GM18508 (cell line): Measurements from ENCODE around the gene NUP62.

Experiments
- ATAC-seq: cut with Tn5 transposase; IDR thresholded peaks from one replicate; pipeline ENCODE4 v1.9.1; 2021; ENCODE audit warnings: moderate number of reproducible peaks; ENCODE audit not compliant: insufficient read depth, unreplicated experiment

Gene NUP62

DNA sequence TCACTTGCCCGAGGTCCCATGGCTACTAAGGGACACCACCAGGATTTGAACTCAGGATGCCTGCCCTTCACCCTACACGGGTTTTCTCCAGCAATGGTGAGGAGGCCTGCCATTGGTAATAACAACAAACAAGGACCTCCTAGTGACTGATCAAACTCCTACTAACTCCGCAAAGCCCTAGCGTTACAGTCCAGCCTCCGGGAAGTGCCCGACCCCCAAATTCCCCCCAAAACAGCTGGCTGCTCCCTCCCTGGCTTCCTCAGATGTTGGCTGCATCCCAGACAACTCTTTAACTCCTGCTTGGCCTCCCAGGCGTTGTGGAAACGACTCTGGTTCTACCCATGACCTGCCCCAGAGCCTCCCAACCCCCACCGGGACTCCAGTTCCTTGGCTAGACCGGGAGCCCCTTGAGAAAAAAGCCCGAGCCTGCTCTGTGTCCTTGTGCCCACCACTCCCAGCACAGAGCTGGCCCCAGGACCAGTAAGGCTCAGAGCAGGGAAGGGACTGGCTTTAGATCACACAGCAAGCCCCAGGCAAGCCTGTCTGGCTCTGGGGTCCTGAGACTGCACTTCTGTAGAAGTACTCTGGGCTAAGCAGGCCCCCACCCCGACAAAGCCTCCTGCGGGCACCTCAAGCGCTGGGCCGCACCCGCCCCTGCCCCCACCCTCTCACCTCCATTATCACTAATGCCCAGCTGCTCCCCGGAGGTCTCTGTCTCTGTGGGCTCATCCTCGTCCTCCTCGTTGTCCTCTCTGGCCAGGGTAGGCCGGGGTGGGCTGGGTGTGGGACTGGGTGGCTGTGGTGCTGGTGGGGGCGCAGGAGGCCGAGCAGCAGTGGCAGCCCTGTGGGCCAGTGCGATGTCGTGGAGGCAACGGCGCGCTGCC lies 56.8 kb downstream of the NUP62 start:
- ATAC-seq, result no peak

DNA sequence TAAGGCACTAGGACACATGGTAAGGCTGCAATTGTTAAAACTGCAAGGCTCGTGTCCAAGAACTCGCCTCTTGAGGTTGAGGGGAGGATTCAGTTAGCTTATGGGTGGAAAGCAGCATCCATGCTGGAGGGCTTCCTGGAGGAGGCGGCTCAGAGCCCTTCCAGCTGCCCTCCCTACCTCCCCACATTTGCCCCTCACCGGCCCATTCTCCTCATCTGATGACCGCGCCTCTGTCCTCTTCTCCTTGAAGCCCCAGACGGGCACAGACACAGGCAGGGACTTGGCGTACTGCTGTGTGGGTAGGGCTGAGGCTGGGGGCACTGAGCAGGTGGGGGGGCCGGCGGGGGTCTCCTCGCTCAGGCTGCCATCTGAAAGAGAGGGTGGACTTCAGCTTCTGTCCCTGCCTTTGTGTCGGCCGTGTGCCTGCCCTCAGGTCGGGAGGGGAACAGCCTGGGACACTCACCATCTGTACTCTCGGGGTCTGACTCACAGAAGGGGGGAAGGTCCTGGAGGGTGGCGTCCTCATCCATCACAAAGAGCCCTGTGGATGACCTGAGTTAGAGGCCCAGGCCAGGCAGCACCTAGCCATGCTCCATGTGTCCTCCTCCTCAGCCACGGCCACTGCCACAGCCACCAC lies 57.8 kb downstream of the NUP62 start:
- ATAC-seq, result no peak

DNA sequence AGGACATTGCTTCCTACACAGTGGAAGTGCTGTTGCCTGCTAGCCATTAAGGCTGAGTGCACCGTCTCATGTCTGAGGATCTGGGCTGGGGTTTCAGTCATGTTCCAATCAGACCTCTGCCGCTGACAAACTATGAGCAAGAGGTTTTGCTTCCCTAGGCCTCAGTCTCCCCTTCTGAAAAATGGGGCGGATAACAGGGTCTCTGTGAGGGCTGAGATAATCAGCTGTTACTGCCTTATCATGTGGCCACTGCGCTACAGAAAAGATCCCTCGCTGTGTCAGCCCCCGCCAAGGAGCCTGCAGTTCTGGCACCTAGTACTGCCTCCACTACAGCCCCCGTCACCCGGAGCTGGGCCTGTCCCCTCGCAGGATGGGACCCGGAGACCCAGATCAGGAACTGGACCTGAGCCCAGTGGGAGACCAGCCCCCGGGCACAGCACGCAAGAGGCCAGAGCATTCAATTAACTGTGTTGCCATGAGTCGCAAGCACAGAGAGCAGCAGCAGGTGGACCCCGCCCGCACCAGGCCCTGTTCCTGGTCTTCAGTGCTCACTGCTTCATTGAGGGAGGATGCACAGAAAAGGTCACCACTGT lies 58.9 kb downstream of the NUP62 start:
- ATAC-seq, result no peak

DNA sequence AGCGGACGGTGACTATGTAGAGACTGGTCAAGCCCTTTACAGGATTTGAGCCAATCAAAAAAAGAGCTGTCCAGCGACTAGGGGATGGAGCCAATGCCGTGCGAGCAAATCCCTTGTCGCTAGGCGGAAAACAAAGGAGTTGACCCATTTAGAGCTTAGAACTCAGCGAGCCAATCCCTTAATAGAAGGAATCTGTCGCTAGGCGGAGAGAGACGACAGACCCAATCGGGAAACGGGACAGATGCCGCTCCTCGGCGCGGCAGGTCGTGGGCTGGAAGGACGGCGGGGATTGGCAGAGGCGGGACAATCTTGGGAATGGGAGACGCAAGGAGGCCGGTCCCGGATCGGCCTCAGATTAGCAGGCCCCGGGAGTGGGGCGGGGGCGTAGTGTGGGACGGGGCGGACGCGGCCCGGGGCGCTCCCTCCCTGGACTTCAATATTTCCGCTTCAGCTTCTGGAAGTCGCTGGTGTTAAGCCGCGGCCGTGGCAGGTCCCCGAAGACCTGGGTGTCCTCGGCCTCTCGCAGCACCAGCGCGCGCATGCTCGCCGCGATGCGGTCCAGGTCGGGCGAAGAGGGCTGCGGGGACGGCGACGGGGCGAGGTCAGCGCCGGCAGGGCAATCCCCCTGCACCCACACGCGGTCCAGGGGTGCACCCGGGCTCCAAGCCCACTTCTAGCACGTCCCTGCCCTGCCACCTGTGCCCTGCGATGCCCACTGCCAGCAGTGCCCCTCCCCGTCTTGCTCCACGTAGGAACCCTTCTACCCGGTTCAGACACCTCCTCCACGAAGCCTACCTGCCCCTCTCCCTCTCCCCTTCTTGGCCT lies 59.6 kb downstream of the NUP62 start:
- ATAC-seq, result peak; percentile 55

DNA sequence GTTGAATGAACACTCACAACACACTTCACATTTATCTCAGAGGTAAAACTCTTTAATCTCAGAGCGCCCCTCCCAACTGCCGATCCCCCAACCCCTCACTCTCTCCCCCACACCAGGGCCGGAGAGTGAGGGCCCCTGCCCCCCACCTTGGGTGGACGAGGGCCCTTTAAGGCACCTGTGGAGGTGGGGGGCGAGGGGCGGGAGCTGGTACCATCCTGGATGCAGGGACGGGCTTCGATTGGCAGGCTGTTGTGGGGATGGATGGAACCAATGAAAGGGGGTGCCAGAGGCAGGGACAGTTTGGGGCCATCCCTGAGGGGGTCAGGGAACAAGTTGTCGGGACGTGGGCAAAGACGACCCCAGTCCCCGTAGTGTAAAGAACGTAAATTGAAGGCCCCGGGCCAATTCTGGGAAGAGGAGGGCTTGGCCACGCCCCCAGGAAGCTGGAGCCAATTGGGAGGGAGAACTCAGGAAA lies 60.3 kb downstream of the NUP62 start:
- ATAC-seq, result peak; percentile 4

DNA sequence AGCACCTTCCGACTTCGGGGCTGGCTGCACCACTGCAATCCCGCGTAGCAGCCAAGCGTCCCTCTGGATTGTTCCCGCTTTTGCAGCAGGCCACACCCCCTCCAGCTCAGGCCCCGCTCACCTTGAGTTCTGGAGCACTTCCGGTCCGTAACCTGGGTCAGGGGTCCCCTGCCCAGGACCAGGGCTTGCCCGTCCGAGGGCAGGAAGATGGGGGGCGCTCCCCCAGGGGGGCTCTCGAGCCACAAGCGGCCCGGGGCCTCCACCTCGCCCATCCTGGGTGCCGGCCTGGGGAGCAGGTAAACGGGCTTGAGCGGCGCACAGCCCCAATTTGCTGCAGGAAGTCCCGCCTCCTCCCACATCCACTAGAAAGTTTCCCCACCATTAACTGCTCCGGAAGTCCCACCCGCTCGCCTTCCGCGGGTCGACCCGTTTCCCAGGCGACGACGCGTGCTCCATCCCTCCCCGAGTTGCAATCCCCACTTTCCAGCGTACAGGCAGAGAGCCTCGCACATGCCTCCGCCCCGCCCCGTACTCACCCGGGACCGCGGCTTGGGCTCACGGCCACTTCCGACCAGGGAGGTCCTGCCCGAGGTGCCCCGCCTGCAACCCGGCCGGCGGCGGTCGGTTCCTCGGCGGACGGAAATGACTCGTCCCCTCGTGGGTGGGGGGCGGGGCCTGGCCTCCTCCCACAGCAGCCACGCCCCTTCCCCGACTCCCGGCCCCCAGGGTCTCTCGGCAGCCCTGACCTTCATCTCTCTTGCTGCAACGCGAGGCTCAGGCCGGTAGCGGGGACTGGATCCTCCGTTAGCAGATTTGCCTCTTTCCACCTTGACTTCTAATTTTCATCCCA lies 62.1 kb downstream of the NUP62 start, which contains the start of gene PNKP:
Gene PNKP (minus strand): TSS at position 644 of the 850 bp plus-strand sequence. CDS start 372 bp downstream, at position 272.
- ATAC-seq, result no peak

DNA sequence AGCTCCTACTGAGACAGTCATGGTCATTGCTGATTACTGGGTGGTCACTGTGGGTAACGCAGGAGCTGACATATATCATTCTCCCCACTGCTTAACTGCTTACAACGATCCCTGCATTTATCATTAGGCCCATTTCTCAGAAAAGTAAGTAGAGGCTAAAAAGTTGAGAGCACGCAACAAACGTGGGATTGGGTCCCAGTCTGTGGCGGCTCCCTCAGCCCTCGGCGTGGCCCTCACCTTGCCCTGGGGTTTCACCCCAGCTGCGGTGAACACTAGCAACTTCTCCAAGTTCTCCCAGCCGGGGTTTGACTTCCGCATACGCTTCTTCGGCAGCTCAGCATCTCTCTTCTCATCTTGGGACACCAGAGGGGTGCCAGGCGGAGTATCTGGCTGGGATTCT lies 64.4 kb downstream of the NUP62 start:
- ATAC-seq, result no peak

DNA sequence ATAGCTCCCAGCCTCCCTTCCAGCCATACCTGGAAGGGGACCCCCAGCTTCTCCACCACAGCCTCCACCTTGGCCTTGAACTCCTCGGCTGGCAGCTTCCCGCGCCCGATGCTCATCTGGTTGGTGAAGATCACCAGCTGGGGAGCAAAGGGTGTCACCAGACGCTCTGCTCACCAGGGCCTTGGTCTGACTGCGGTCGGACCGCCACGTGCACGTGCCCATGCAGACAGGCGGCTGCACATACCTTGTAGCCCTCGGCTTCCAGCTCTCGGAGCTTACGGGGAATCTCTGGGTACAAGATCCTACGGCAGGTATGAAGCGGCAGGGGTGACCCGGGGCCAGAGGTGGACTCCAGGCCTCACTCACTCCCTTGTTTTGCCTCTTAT lies 65.4 kb downstream of the NUP62 start:
- no peak for ATAC-seq

DNA sequence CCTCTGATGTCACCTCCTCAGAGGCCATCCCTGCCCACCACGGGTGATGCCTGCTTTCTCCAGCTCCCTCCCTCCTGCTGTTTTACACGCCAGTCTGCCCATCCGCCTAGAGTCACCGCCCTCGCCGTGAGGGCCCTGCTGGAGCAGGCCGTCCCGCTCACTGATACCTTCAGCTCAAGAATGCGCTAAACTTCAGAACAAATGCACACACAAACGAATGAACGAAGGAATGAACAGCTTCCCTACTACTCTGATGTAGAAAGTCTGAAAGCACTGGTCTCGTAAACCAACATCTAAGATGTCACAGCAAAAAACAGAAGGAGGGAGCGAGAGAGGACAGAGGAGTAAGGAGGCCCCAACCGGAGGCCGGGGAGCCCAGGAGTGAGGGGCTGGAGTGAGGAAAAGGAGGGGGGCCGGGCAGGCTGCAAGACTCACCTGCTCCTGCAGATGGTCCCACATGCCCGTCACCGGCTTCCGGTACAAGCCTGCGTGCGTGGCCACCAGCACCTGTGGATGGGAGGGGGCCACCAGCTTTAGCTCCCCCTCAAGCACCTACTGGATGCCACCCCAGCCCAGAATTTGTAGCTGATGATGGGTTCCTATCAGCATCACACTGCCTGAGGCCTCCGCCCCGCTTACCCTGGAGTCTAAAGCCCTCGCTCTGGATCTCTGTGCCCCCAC lies 65.9 kb downstream of the NUP62 start:
- no peak for ATAC-seq

DNA sequence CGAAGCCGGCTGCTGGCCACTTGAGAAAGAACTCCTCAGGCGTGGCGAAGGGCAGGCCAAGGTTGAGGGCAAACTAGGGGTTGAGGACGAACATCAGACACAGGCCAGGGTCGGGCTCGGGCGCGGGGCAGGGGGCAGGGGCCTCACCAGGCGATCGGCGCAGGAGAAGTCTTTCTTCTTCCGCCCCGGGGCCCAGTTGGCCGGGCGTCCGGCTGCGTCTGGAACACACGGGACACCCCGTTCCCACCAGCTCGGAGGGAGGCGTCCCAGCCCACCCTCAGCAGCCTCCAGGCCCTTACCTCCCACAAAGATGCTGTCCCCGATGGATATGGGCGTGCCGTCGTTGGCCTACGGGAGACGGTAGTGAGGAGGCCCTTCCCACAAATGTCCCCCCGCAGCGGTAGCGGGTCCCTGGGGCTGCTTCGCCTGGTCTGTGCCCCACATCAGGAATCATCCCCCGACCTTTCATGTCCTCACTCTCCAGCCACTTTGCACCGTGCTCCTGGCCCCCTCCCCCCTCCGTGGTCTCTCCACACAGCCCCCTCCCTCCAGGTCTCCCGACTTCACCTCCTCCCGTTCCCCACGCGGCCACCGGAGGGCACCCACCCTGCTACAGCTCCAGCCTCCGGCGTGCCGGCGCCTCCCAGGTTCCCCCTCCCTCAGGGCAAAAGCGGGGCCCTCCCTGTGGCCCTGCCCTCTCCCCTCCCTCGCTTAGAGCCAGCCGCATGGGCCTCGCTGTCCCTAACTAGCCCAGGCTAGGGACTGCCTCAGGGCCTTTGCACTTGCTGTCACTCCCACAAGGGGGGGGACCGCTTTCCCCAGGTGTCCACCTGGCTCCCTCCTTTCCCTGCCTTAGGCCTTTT lies 66.7 kb downstream of the NUP62 start:
- ATAC-seq, result no peak

DNA sequence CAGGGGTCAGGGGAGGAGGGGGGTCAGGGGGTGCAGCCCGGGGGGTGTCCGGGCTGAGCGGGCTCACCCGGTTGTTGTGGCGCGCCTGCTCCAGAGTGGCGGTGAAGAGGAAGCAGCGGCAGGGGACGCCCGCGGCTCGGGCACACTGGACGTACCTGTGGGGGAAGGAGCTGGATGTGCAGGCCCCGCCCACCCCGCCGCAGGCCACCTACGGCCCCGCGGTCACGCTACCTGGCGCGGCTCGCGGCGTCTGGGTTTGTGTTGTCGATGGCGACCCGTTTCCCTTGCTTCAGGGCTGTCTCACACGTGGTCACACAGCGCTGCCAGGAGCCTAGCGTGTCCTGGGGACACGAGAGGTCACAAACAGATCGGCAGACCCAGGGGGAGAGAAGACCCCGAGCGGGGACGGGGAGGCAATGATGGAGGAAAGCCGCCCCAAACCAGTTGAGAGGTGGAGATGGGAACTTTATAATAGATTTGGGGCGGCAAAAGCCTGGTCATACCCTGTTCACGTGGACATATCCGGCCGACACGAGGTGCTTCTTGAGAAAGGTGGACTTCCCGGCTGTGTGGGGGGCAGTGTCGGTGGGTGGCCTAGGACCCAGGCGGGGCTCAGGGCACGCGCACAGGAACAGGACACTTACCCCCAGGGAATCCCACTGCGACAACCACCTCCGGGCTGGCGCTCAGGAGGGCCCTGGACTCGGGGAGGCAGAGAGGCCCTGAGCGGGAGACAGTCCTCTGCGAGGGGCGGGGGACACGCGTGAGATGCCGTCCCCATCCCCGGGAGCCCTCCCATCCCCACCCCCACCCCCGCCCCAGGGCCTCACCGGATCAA lies 67.5 kb downstream of the NUP62 start:
- ATAC-seq, result no peak

DNA sequence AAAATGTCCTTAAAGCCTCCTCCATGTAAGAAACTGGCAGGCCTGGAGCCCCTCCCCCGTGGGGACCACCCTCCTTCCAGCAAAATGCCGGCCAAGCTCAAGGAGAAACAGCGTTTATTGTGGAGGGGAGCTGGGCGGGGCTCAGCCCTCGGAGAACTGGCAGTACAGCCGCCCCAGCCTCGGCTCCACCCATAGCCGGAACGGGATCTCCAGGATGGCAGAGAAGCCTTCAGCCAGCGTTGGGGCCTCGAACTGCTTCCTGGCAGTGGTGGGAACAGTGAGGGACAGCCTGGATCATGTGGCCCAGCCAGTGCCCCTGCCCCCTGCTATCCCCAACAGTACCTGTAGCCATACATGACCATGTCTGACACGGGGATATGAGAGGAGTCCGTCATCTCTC lies 68.2 kb downstream of the NUP62 start:
- no peak for ATAC-seq

DNA sequence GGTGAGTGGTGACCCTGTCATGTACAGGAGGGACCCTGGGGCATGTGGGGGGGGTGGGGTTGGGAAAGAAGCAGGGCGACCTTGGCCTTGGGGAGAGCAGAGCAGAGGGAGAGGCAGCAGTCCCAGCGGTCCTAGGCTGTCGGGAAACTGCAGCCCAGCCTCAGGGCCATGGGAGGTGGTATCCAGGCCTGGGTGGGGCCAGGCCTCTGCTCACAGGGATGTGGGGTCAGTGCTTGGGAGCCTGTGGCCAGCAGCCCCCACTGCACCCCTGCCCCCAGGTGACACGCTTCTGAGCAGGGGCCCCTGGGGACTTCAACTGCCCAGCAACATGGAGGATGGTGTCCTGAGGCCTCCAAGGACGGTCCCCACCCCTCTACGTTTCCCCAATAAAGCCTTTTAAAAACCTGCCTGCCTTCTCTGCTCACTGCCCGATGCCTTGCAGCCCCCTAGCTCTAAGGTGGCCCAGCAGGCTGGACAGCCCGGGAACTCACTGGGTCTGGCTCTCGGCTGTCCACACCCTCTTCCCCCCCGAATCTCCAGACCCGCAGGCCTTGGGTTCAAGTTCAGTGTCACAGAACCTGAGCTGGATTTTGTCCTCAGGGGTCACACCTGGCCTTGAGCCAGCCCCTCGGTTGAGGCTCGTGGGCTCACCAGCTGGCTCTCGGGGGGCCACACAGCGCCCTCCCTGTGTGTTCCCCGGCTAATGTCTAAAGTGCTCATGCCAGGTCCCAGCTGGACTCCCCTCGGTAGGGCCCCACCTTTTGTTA lies 68.8 kb downstream of the NUP62 start:
- ATAC-seq, result no peak

DNA sequence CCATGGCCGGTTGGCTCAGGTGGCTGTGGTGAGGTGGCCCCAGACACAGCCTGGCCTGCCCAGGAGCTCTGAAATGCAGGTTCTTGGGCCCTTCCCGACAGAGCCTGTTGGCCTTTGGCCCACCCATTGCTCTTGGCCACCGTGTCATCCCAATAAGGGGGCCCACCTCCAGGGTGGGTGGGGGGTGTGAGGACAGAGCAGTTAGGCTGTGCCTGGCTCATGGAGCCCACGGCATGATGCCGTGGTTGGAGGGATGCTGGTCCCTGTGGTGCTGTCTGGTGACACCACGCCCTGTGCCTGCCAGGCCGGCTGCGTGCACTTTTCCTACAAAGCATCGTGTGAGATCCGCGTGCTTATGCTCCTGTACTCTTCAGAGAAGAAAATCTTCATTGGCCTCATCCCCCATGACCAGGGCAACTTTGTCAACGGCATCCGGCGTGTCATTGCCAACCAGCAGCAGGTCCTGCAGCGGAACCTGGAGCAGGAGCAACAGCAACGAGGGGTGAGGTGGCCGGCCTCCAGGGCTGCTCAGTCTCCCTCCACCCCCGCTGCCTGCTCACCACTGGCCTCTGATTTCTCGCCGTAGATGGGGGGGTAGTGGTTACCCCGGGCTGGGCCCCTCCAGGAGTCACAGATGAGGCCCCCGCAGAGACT lies 69.5 kb downstream of the NUP62 start:
- no peak for ATAC-seq

DNA sequence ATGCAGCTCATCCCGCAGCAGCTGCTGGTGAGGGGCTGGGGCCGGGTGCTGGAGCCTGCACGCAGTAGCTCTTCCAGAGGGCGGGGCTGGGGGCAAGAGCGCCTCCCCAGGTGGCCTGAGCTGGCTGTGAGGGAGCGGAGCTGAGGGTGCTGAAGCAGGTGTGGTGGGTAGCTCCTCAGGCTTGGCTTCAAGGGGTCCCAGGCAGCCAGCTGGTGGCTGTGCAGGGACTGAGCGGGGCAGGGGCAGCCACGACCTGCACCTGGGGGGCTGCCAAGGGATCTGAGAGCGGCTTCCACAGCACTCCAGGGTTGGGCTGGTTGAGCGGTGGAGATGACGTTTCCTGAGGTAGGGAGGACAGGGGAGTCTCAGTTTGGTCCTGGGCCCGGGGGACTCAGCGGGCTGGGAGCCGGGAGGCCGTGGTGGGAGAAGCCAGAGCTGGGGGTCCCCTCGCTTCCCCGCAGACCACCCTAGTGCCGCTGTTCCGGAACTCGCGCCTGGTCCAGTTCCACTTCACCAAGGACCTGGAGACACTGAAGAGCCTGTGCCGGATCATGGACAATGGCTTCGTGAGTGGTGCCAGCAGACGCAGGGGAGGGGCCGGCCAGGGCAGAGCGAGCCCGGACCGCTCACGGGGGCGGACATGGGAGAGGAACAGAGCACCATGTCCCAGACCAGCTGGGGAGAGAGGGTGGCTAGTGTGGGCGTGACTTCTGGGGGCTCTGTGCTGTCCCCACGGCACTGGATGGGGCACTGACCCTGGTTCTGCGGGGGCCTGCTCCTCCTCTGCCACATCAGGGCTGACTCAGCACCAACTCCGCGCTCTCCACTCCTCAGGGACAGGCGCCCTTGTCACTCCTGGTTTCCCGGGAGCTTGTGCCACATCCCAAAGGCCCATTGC lies 71.0 kb downstream of the NUP62 start:
- ATAC-seq, result no peak
